ENCODE results near the gene CCDC88C.

The CCDC88C gene

DNA sequence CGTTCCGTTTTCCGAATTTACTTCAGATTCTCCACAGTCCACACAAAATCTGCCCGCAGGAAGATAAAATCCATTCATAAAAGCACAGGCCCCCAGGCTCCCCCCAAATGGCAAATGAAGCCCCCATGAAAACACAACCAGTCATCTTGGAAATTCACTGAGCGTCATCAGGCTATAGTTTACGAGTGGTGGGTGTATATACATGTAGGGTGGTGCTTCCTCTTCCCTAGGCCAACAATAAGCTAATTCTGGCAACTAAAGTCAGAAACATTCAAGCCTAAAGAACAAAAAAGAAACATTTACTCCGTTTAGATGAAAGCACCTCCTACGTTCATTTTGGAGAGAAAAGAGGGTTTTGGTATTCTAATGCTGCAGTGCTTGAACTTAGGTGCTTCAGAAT is 179.0 kb downstream of the CCDC88C start:
- Mint-ChIP-seq H3K27ac (ENCODE audit: low read depth) (peak overlapping the region; percentile 74), H3K27me3 (no peaks in the 10 kb centered on the region), H3K4me1 (peaks cover 65% of the 10 kb centered on the region), H3K4me3 (peak overlapping the region; percentile 50), H3K36me3 (ENCODE audit: insufficient read depth) (peaks cover 39% of the 10 kb centered on the region), H3K9me3 (no peaks in the 10 kb centered on the region)
- ATAC-seq (replicated peaks; ENCODE audit: extremely low read depth, poor library complexity, severe bottlenecking) (no peak), DNase-seq (ENCODE audit: low spot score in 2 of 2) (no peak)

GRCh38 chr14:91238085-91238484 is 179.5 kb downstream of the CCDC88C start:
- Mint-ChIP-seq H3K4me1 (peaks cover 60% of the 10 kb centered on the region), H3K4me3 (no peak overlapping the region), H3K27me3 (no peaks in the 10 kb centered on the region), H3K36me3 (ENCODE audit: insufficient read depth) (peaks cover 36% of the 10 kb centered on the region), H3K27ac (ENCODE audit: low read depth) (peak overlapping the region; percentile 74), H3K9me3 (no peaks in the 10 kb centered on the region)
- ATAC-seq (replicated peaks; ENCODE audit: extremely low read depth, poor library complexity, severe bottlenecking) (no peak), DNase-seq (ENCODE audit: low spot score in 2 of 2) (no peak)

- DNase-seq (ENCODE audit: low spot score in 2 of 2) (no peak), ATAC-seq (replicated peaks; ENCODE audit: extremely low read depth, poor library complexity, severe bottlenecking) (no peak)
- Mint-ChIP-seq H3K4me3 (no peak overlapping the region), H3K27ac (ENCODE audit: low read depth) (no peak overlapping the region), H3K27me3 (no peaks in the 10 kb centered on the region), H3K36me3 (ENCODE audit: insufficient read depth) (peaks cover 38% of the 10 kb centered on the region), H3K4me1 (peaks cover 56% of the 10 kb centered on the region), H3K9me3 (no peaks in the 10 kb centered on the region)
Observed at GRCh38 chr14:91237219-91237618, 180.4 kb downstream of the CCDC88C start.

DNA sequence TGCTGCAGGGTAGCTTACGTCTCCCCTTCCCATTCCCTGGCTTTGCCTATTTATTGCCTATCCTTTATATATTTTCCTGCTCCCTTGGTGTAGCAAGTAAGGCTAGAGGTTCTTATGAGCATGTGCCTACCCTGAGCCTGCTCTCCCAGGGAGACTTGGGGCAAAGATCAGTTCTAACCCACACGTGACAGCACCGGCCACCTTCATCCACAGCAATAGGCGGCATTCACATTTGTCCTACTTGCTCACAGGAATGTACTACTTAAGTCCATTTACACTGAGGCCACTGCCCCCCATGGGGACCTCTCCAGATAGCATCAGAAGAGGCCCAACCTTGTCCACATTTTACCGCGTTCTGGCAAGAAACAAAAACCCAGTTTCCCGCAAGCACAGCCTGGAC is 181.8 kb downstream of the CCDC88C start:
- Mint-ChIP-seq H3K27me3 (no peaks in the 10 kb centered on the region), H3K4me1 (peaks cover 56% of the 10 kb centered on the region), H3K4me3 (no peak overlapping the region), H3K9me3 (no peaks in the 10 kb centered on the region), H3K36me3 (ENCODE audit: insufficient read depth) (peaks cover 29% of the 10 kb centered on the region), H3K27ac (ENCODE audit: low read depth) (no peak overlapping the region)
- ATAC-seq (replicated peaks; ENCODE audit: extremely low read depth, poor library complexity, severe bottlenecking) (no peak), DNase-seq (ENCODE audit: low spot score in 2 of 2) (no peak)

DNA sequence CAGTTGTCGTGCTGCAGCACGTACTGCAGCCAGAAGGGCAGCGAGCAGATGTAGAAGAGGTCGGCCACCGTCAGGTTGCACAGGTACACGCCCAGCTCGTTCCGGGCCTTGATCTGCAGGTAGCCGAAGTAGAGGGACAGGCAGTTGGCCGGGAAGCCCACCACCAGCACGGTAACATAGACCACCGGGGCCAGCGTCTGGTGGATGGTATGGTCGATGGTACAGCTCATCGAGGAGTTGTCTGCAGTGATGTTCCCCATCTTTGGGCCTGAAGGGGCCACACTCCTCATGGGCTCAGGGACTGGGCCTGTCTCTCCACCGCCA is 182.9 kb downstream of the CCDC88C start:
- Mint-ChIP-seq H3K27me3 (no peaks in the 10 kb centered on the region), H3K9me3 (no peaks in the 10 kb centered on the region), H3K4me1 (peaks cover 54% of the 10 kb centered on the region), H3K36me3 (ENCODE audit: insufficient read depth) (peaks cover 32% of the 10 kb centered on the region), H3K4me3 (peak overlapping the region; percentile 28), H3K27ac (ENCODE audit: low read depth) (no peak overlapping the region)
- ATAC-seq (replicated peaks; ENCODE audit: extremely low read depth, poor library complexity, severe bottlenecking): no peak
- DNase-seq (ENCODE audit: low spot score in 2 of 2): no peak

GRCh38 chr14:91233936-91234790 is 183.5 kb downstream of the CCDC88C start:
- H3K27ac Mint-ChIP-seq (ENCODE audit: low read depth): peak overlapping the region; percentile 89

DNA sequence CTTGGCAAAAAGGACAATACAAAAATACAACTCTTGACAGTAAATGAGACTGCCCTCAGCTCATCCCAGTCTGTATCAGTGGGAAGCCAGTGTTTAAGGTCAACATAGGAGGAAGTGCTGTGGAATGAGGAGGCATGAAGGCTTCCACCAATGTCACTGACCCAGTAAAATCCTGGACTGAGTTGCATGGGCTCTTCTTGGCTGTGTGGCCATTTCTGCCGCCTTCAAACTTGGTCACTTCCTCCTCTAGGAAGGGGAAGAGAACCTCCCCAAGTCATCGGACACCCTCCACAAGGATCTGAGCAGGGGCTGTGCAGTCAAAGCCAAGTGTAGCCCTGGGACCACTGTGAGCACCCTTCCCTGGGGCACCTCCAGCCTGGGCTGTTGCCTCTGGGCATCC is 185.0 kb downstream of the CCDC88C start:
- no peaks in the 10 kb centered on the region for H3K9me3 Mint-ChIP-seq

More at GRCh38 chr14:91233936-91234790, 183.5 kb downstream of the CCDC88C start:
- no peak for ATAC-seq (replicated peaks; ENCODE audit: extremely low read depth, poor library complexity, severe bottlenecking)
- Mint-ChIP-seq H3K27me3 (no peaks in the 10 kb centered on the region), H3K4me1 (peaks cover 54% of the 10 kb centered on the region), H3K36me3 (ENCODE audit: insufficient read depth) (peaks cover 33% of the 10 kb centered on the region), H3K9me3 (no peaks in the 10 kb centered on the region), H3K4me3 (peak overlapping the region; percentile 28)
- DNase-seq (ENCODE audit: low spot score in 2 of 2): no peak

GRCh38 chr14:91232052-91232451 is 185.6 kb downstream of the CCDC88C start:
- no peak for ATAC-seq (replicated peaks; ENCODE audit: extremely low read depth, poor library complexity, severe bottlenecking)
- H3K36me3 Mint-ChIP-seq (ENCODE audit: insufficient read depth): peaks cover 35% of the 10 kb centered on the region
- H3K4me1 Mint-ChIP-seq: peaks cover 60% of the 10 kb centered on the region
- no peaks in the 10 kb centered on the region for H3K9me3 Mint-ChIP-seq
- H3K4me3 Mint-ChIP-seq: peak overlapping the region; percentile 68
- peak overlapping the region; percentile 98 for H3K27ac Mint-ChIP-seq (ENCODE audit: low read depth)
- DNase-seq (ENCODE audit: low spot score in 2 of 2): no peak
- no peaks in the 10 kb centered on the region for H3K27me3 Mint-ChIP-seq

More for the DNA sequence above, 185.0 kb downstream of the CCDC88C start:
- Mint-ChIP-seq H3K4me3 (peak overlapping the region; percentile 68), H3K27ac (ENCODE audit: low read depth) (peak overlapping the region; percentile 98), H3K36me3 (ENCODE audit: insufficient read depth) (peaks cover 37% of the 10 kb centered on the region), H3K27me3 (no peaks in the 10 kb centered on the region), H3K4me1 (peaks cover 56% of the 10 kb centered on the region)
- DNase-seq (ENCODE audit: low spot score in 2 of 2): no peak
- ATAC-seq (replicated peaks; ENCODE audit: extremely low read depth, poor library complexity, severe bottlenecking): no peak

- peaks cover 34% of the 10 kb centered on the region for H3K36me3 Mint-ChIP-seq (ENCODE audit: insufficient read depth)
- H3K27me3 Mint-ChIP-seq: no peaks in the 10 kb centered on the region
- H3K4me3 Mint-ChIP-seq: peak overlapping the region; percentile 68
- H3K9me3 Mint-ChIP-seq: no peaks in the 10 kb centered on the region
- DNase-seq (ENCODE audit: low spot score in 2 of 2): no peak
- peak overlapping the region; percentile 98 for H3K27ac Mint-ChIP-seq (ENCODE audit: low read depth)
- no peak for ATAC-seq (replicated peaks; ENCODE audit: extremely low read depth, poor library complexity, severe bottlenecking)
- peaks cover 66% of the 10 kb centered on the region for H3K4me1 Mint-ChIP-seq
Observed at GRCh38 chr14:91231446-91231845, 186.2 kb downstream of the CCDC88C start.

- Mint-ChIP-seq H3K36me3 (ENCODE audit: insufficient read depth) (peaks cover 30% of the 10 kb centered on the region), H3K4me1 (peaks cover 75% of the 10 kb centered on the region)
- ATAC-seq (replicated peaks; ENCODE audit: extremely low read depth, poor library complexity, severe bottlenecking): peak; percentile 20
Observed at GRCh38 chr14:91230397-91231035, 187.1 kb downstream of the CCDC88C start.

DNA sequence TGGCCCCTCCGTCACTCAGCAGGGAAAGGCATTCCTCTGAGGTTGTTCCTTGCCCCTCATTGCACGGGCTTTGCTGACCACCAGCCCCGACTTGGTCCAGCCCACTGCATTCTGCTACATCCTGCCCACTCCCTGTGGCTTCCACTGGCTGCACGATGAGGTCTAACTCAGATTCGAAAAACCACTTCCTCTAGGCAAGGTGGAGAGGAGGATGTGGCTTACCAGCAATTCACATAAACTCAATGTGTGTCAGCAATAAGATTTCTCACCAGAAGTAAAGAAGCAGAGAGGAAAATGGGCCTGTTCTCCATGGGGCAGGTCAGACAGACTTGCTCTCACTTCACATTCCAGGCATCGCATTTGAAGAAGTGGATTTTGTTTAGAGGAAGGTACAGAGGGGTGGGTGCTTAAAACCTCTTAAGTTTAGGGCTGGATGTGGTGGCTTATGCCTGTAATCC is 187.8 kb downstream of the CCDC88C start:
- Mint-ChIP-seq H3K27me3 (no peaks in the 10 kb centered on the region), H3K4me1 (peaks cover 80% of the 10 kb centered on the region), H3K9me3 (no peaks in the 10 kb centered on the region), H3K36me3 (ENCODE audit: insufficient read depth) (peaks cover 29% of the 10 kb centered on the region), H3K4me3 (peak overlapping the region; percentile 68), H3K27ac (ENCODE audit: low read depth) (peak overlapping the region; percentile 98)
- DNase-seq (ENCODE audit: low spot score in 2 of 2): peak in 1 of 2 donors; percentile 75
- peak; percentile 61 for ATAC-seq (replicated peaks; ENCODE audit: extremely low read depth, poor library complexity, severe bottlenecking)

More at GRCh38 chr14:91230397-91231035, 187.1 kb downstream of the CCDC88C start:
- H3K4me3 Mint-ChIP-seq: peak overlapping the region; percentile 68
- no peak for DNase-seq (ENCODE audit: low spot score in 2 of 2)
- H3K9me3 Mint-ChIP-seq: no peaks in the 10 kb centered on the region
- no peaks in the 10 kb centered on the region for H3K27me3 Mint-ChIP-seq
- peak overlapping the region; percentile 98 for H3K27ac Mint-ChIP-seq (ENCODE audit: low read depth)

GRCh38 chr14:91229005-91229382 is 188.6 kb downstream of the CCDC88C start:
- Mint-ChIP-seq H3K4me3 (peak overlapping the region; percentile 68), H3K4me1 (peaks cover 78% of the 10 kb centered on the region), H3K36me3 (ENCODE audit: insufficient read depth) (peaks cover 23% of the 10 kb centered on the region), H3K27ac (ENCODE audit: low read depth) (peak overlapping the region; percentile 98), H3K27me3 (no peaks in the 10 kb centered on the region), H3K9me3 (no peaks in the 10 kb centered on the region)
- ATAC-seq (replicated peaks; ENCODE audit: extremely low read depth, poor library complexity, severe bottlenecking) (no peak), DNase-seq (ENCODE audit: low spot score in 2 of 2) (no peak)
